WERI-Rb-1 (cell line): Measurements from ENCODE around the gene GNB1.

Source experiments
- DNase-seq: peaks from one replicate; pipeline ENCODE4 v3.0.0-alpha.2; 2020
- H3K27ac ChIP-seq: fragments of 250-450 bp; sonication (Bioruptor Pico); 2 replicates; pipeline ENCODE4 v1.5.1; 2020; ENCODE audit warnings: mild to moderate bottlenecking, moderate library complexity
- H3K27me3 ChIP-seq: fragments of 250-450 bp; sonication (Bioruptor Pico); 2 replicates; pipeline ENCODE4 v1.5.1; 2021; ENCODE audit warnings: mild to moderate bottlenecking, low read depth, moderate library complexity; ENCODE audit not compliant: insufficient read depth, severe bottlenecking
- H3K36me3 ChIP-seq: fragments of 250-450 bp; sonication (Bioruptor Pico); 2 replicates; pipeline ENCODE4 v1.5.1; 2020; ENCODE audit warnings: mild to moderate bottlenecking, moderate library complexity
- H3K4me3 ChIP-seq: 2 replicates; pipeline ENCODE4 v1.5.1; 2011; ENCODE audit warnings: low read depth, mild to moderate bottlenecking, control low read depth, low read length
- H3K9me3 ChIP-seq: fragments of 250-450 bp; sonication (Bioruptor Pico); 2 replicates; pipeline ENCODE4 v1.5.1; 2021; ENCODE audit warnings: mild to moderate bottlenecking, moderate library complexity; ENCODE audit not compliant: severe bottlenecking
- TF ChIP-seq, protein P1 (sequence below): IDR thresholded peaks from 2 replicates; pipeline ENCODE4 v1.5.1; 2011; ENCODE audit warnings: low read depth, mild to moderate bottlenecking, control low read depth, inconsistent platforms, low read length

GNB1 gene

DNA sequence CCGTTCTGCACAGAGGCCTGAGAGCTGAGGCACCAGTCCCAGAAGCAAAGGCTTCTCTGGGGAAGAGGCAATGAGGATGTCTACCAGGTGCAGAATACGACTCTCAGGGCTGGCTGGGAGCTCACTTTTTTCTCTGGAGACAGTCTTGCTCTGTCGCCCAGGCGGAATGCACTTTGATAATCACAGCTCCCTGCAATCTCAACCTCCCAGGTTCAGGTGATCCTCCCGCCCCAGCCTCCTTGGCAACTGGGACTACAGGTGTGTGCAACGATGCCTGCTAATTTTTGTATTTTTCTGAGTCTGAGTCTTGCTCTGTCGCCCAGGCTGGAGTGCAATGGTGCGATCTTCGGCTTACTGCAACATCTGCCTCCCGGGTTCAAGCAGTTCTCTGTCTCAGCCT is 130.2 kb downstream of the GNB1 start:
- Histone ChIP-seq H3K9me3 (no peaks in the 10 kb centered on the region), H3K27ac (no peak overlapping the region), H3K4me3 (no peak overlapping the region), H3K27me3 (no peaks in the 10 kb centered on the region), H3K36me3 (peaks cover 90% of the 10 kb centered on the region)
- no peak for DNase-seq
- TF ChIP-seq, protein P1, sequence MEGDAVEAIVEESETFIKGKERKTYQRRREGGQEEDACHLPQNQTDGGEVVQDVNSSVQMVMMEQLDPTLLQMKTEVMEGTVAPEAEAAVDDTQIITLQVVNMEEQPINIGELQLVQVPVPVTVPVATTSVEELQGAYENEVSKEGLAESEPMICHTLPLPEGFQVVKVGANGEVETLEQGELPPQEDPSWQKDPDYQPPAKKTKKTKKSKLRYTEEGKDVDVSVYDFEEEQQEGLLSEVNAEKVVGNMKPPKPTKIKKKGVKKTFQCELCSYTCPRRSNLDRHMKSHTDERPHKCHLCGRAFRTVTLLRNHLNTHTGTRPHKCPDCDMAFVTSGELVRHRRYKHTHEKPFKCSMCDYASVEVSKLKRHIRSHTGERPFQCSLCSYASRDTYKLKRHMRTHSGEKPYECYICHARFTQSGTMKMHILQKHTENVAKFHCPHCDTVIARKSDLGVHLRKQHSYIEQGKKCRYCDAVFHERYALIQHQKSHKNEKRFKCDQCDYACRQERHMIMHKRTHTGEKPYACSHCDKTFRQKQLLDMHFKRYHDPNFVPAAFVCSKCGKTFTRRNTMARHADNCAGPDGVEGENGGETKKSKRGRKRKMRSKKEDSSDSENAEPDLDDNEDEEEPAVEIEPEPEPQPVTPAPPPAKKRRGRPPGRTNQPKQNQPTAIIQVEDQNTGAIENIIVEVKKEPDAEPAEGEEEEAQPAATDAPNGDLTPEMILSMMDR, result no peak

DNA sequence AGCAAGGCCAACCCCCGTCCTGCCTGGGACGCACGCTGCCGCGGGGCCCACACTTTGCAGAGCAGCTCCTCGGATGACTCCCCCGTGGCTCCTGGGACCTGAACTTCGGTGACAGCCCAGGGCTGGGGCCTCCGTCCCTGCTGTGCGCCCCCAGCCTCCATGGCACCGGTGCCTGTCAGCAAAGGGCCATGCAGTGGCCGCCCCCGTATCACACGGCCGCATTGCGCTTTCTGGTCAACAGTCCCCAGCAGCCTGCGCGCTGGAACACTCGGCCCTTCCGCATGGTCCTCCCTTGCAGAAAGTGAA is 130.6 kb downstream of the GNB1 start:
- Histone ChIP-seq H3K9me3 (no peaks in the 10 kb centered on the region), H3K36me3 (peaks cover 88% of the 10 kb centered on the region), H3K27ac (no peak overlapping the region), H3K27me3 (no peaks in the 10 kb centered on the region), H3K4me3 (no peak overlapping the region)
- TF ChIP-seq, protein P1, result no peak
- DNase-seq, result no peak

DNA sequence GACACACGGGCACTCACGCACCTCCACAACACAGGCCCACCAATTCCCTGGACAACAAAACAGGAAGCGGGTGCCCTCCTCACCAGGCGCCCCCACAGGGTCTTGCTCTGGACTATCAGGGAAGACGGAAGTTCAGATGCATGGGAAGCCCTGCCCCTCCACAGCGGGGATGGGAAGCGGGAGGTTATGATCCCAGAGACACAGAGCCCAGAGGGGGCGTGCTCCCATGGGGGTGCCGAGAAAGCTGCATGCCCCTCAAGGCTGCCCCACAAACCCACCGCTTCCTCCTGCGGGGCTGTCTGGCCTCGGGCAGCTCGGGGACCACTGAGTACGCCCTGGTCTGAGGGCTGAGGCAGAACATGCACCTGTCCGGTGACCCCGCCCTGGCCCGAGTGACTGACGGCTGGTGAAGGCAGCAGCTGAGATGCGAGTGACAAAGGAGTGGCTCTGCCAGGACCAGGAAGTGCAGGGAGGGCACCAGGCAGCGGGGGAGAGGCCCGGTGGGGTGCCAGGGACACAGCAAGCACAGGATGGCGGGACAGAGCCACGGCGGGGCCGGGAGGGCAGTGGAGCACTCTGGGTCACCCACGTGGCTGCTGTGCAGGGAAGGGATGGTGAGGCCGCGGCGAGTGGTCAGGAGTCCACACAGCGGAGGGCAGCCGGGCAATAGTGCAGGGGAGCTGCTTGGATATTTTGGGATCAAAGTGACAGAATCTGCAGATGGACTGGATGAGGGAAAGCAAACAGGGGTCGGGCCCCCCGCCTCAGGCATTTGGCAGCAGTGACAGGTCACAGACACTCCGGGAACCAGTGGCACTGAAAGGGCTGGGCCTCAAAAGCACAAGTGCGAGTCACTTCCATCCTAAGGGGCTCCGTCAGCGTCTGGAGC is 131.2 kb downstream of the GNB1 start:
- Histone ChIP-seq H3K36me3 (peaks cover 88% of the 10 kb centered on the region), H3K27me3 (no peaks in the 10 kb centered on the region), H3K27ac (no peak overlapping the region), H3K4me3 (no peak overlapping the region), H3K9me3 (no peaks in the 10 kb centered on the region)
- DNase-seq, result no peak
- TF ChIP-seq, protein P1, result no peak

DNA sequence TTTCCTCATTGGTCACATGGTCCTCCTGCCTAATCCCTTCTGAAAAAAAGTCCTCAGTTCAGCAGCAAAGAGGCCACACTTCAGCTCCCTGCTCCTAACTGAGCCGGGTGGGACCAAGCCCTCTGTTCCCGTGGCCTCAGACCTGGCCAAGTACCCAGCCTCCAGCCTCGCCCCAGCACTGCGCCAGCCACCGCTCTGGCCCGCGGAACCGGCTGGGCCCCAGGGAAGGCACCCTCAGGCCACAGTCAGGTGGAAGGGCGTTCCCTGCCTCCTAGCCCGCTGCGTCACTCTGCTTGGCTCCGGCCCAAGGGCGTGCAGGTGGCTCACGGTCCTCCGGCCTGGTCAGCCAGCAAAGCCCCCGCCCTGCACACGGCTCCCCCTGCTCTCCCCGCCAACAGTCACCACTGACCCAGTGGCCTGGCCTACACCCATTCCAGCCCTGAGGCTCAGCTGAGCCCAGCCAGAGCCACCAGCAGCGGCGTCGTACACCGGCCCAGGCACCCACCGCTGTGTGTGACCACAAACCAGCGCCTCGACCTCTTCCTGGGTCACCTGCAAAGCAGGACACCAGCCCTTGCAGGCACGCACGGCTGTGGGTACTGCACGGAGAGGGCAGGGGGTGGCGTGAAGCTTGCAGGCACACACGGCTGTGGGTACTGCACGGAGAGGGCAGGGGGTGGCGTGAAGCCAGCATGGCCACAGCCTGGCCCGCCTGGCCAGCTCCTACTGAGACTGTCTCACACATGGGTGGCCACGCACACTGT is 132.0 kb downstream of the GNB1 start:
- no peak overlapping the region for H3K4me3 ChIP-seq
- TF ChIP-seq, protein P1, result no peak
- no peak overlapping the region for H3K27ac ChIP-seq
- H3K27me3 ChIP-seq, result no peaks in the 10 kb centered on the region
- DNase-seq, result no peak
- H3K36me3 ChIP-seq, result peaks cover 88% of the 10 kb centered on the region
- no peaks in the 10 kb centered on the region for H3K9me3 ChIP-seq

DNA sequence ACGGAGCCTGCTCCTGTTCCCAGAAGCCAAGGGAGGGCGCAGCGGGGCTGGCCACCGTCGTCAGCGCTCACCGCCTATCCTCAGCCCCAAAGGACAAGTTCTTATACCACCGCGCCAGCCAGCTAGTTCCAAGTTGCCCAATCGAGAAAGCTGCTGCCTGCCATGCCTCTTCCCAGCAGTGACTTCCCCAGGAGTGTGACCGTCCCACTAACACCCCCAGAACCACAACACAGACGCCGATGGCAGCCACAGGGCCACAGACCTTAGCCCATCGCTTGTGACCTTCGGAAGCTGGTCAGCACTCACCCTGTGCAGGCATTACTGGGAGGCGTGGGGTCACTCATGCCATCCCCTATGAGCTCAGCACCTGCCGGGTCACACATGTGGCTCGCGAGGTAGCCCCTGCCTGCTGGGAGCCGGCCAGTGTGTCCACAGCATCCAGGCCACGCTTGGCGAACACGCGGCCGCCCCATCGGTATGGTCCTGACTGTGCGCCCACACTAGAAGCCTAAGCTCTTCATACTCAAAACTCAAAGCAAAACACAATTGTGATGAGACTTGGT is 132.7 kb downstream of the GNB1 start:
- no peak for DNase-seq
- Histone ChIP-seq H3K36me3 (peaks cover 88% of the 10 kb centered on the region), H3K27me3 (no peaks in the 10 kb centered on the region), H3K9me3 (no peaks in the 10 kb centered on the region), H3K4me3 (no peak overlapping the region), H3K27ac (no peak overlapping the region)
- TF ChIP-seq, protein P1, result no peak
